Kidney epithelial cell (primary cell): ENCODE results near the gene SIRT6. TPM values are rescaled to one million over a fixed set of nuclear protein-coding genes. Genes with fewer than 3 reads are reported as not detected.
"Not testable (repeated sequence)": the region's sequence is repeated elsewhere in the genome, so short reads cannot be mapped to it uniquely, and the experiment has no call there.

Experiments used
- DNase-seq: peaks from one replicate; pipeline ENCODE4 v3.0.0-alpha.2; 2010; ENCODE audit warnings: low read depth
- H3K27me3 ChIP-seq: 2 replicates; pipeline ENCODE4 v1.6.0; 2011; ENCODE audit warnings: low read length; ENCODE audit not compliant: control insufficient read depth, insufficient read depth
- H3K36me3 ChIP-seq: 2 replicates; pipeline ENCODE4 v1.5.1; 2011; ENCODE audit warnings: low read length; ENCODE audit not compliant: control insufficient read depth, insufficient read depth
- H3K4me3 ChIP-seq: 2 replicates; pipeline ENCODE4 v1.5.1; 2011; ENCODE audit warnings: low read depth, mild to moderate bottlenecking, control low read depth, low read length
- CTCF ChIP-seq: IDR thresholded peaks from 2 replicates; pipeline ENCODE4 v1.5.1; 2011; ENCODE audit warnings: mild to moderate bottlenecking, moderate library complexity, low read length, control low read depth, inconsistent platforms; ENCODE audit not compliant: insufficient read depth, poor library complexity, severe bottlenecking
- total RNA-seq: library from RNA; depleted of rRNA; stranded (reverse); fragments of >200 nt; gene quantifications from 2 replicates; pipeline ENCODE4 v1.2.3, GENCODE V29; 2015

Gene SIRT6
- total RNA-seq, 1 donor from 2014 or later: 59.2 TPM

GRCh38 chr19:4149518-4150288 is 32.7 kb downstream of the SIRT6 start:
- no peaks in the 10 kb centered on the region for H3K36me3 ChIP-seq
- H3K4me3 ChIP-seq: no peak overlapping the region
- peaks cover 9% of the 10 kb centered on the region for H3K27me3 ChIP-seq
- DNase-seq: no peak
- TF ChIP-seq CTCF: no peak

- Histone ChIP-seq H3K27me3 (peaks cover 2% of the 10 kb centered on the region), H3K4me3 (no peak overlapping the region), H3K36me3 (no peaks in the 10 kb centered on the region)
- TF ChIP-seq CTCF: no peak
- no peak for DNase-seq
These were observed 37.6 kb downstream of the SIRT6 start for GRCh38 chr19:4144666-4145249.

GRCh38 chr19:4142916-4143315 is 39.4 kb downstream of the SIRT6 start:
- not testable (repeated sequence) for H3K4me3 ChIP-seq, H3K36me3 ChIP-seq, H3K27me3 ChIP-seq, DNase-seq

GRCh38 chr19:4140237-4140711 is 42.1 kb downstream of the SIRT6 start:
- peak; percentile 19 for DNase-seq
- peak; percentile 74 for TF ChIP-seq CTCF
- no peak overlapping the region for H3K4me3 ChIP-seq
- no peaks in the 10 kb centered on the region for H3K27me3 ChIP-seq
- H3K36me3 ChIP-seq: no peaks in the 10 kb centered on the region

- peak; percentile 91 for TF ChIP-seq CTCF
- no peak overlapping the region for H3K4me3 ChIP-seq
- no peaks in the 10 kb centered on the region for H3K27me3 ChIP-seq
- no peaks in the 10 kb centered on the region for H3K36me3 ChIP-seq
- DNase-seq: no peak
These were observed 42.6 kb downstream of the SIRT6 start for GRCh38 chr19:4139614-4140236.

GRCh38 chr19:4138445-4138844 is 43.9 kb downstream of the SIRT6 start:
- DNase-seq: no peak
- no peaks in the 10 kb centered on the region for H3K27me3 ChIP-seq
- no peaks in the 10 kb centered on the region for H3K36me3 ChIP-seq
- H3K4me3 ChIP-seq: no peak overlapping the region
- TF ChIP-seq CTCF: no peak
